Activated T-helper 1 cell treated with anti-CD3 and anti-CD28 coated beads, Interleukin-2, amount 50 U/mL, for 16 hours (primary cell): ENCODE measurements around the gene FCN1.

Source experiments
- DNase-seq, 2 donors: peaks; one replicate each; pipeline ENCODE4 v3.0.0-alpha.2; 2020; ENCODE audit warnings: low read depth in 1 of 2, low spot score in 1 of 2

FCN1 gene

DNA sequence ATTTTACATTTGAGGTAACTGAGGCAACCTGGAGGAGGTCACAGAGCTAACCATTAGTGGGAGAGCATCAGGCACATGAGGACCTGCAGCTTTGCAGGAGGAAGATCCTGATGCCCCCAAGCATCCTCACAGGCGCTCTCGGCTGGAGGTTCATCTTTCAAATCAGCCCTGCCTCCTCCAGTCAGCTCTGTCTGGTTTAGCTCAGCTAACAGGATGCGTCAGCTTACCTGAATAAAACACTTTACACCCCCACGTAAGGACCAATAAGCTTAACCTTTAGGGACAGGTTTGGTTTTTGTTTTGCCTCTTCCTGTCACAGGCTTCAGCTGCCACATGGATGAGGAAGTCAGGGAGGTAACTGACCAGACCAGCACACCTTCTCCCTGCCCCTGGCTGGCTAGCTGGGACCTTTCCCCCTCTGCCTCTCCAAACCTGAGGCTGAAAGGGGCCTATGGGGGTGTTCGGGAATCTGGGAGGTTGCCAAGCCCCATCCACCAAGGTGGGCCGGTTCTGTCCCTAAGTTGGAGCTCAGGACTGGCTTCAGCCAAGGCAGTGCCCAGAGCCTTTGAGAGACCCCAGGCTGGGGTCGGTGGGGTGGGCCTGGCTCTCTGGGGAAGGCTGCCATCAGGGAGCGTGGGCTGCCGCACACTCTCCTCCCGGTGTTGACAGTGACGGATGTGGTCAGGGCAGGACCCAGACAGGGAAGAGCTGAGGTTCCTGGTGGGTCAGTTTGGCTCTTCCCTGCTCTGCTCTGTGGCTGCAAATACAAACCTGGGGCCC is 20.0 kb upstream of the FCN1 start:
- no peak for DNase-seq

DNA sequence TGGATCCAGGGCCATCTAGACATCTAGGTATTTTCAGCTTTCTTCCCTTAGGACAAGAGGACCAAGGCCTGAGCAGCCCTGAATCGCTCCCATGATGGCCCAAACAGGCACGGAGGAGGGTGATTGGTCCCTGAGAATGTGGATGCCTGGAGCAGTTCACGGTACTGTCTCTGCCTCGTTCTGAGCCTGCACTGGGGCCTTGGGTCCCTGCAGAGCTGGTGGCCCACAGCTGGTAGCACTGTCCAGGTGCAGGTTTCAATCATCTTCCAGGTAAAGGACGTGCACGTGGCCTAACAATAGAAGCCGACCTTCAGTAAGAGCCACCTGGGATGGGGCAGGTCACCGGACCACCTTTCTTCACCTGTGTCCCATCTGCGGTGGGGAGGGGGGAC is 19.4 kb upstream of the FCN1 start:
- DNase-seq = no peak

DNA sequence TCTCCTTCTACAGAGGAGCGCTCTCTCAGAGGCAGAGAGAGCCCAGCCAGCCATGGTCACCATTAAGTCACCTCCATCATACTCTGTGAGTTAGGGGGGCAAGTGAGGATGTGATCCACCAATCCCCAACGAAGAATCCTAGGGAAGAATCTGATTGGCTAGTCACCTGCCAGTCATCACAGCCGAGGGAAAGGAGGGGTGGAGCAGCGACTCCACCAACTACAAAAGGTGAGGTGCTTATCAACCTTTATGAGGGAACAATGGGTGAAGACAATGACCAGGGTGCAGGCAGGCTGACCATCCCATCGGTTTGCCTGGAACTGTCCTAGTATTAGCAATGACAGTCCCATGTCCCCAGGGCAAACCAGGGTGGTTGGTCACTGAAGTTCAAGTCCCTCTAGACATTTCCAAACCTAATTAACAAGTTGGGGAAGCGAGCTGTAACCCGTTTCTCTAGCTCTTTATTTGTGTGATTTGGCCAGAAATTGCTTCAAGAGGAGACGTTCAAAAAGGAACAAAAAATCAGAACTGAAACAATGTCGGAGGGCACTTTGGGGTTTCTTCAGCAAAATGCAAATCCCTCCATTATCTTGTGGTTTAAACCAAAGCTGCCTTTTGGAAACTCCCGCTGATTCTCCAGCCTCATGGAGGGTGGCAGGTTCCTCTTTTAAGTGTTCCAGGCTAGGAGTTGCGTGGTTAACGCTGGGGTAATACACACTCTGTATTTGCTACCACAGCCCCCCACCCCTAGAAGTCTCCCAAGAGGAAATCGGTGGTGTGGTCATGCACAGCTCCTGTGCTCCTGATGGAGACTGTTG is 18.8 kb upstream of the FCN1 start:
- DNase-seq = no peak

DNA sequence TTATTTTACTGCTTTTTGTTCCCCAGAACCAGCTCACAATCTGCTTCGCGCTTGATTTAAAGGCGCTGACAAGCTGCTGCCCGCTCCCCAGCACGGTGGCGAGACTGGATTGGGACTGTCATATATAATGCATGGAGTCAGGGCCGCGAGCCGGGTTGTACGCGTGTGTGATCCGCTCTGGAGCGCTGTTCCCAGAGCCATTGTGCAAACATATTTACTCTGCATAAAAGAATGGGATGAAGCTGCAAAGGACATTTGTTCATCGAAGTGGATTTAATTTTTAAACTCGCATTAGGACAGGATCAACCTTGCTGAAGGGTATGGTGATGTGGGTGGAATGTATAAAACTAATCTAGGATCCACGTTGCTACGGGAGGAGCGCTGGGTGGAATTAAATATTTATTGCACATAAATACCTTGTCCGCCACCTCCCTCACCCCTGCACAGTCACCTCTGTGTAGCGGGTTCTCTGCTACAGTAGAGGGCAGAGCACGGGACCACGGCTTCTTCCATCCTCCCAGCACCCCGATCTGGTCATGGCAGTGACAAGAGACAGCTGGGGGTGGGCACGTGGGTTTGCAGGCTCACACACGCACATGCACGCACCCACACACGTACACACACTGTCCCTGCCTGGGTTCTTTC is 18.1 kb upstream of the FCN1 start:
- no peak for DNase-seq

DNA sequence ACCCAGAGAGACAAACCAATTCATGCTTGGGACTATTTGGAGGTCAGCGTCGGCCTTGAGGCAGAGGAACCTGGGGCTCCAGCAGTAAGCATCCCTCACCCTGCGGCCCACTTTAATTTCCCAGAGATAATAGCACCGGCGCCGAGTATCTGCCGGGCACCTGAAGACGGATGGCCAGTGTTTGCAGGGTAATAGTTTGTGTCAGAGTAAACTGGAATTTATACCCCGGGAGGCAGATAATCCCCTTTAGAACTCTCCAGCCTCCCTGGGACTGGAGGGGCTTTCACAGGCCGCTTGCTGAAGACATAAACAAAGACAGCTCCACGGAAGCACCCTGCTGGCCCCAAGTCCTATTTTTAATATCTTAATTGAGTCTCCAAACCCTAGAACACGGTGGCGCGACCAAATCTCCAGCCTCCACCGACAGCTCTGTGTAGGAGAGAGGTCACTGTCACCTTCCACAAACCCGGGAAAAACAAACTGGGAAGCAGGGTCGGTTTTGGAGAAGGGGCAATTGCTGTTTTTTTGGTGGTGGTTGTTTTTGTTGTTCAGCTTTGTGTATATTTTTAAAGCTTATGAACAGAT is 17.4 kb upstream of the FCN1 start:
- no peak for DNase-seq

DNA sequence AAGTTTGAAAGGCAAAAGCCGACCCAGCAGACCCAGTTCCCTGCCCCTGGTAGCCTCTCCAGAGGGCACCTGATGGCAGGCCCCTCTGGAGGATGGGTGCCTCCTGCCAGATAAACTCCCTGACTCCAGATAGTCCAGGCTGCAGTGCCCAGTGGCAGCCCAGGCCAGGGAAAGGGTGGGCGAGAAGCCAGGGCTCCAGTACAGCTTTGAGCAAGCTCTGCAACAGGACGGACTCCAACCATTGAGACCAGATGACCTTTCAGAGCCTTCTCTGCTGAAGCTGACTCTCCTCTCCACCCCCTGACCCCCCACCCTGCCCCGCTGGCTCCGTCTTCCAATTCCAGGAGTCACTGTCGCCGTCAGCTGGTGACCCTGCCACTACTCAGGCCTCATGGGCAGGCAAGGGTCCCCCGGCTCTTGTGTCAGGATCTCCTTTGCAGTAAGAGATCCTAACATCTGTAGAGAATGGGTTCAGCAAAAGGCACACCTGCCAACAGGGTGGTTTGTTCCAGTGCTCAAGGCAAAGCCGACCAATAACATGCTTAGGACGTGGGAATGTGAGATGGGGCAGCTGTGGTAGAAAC is 15.5 kb upstream of the FCN1 start:
- no peak for DNase-seq

GRCh38 chr9:134932606-134933005 is 14.9 kb upstream of the FCN1 start:
- DNase-seq = no peak

GRCh38 chr9:134932171-134932570 is 14.5 kb upstream of the FCN1 start:
- DNase-seq = no peak

DNA sequence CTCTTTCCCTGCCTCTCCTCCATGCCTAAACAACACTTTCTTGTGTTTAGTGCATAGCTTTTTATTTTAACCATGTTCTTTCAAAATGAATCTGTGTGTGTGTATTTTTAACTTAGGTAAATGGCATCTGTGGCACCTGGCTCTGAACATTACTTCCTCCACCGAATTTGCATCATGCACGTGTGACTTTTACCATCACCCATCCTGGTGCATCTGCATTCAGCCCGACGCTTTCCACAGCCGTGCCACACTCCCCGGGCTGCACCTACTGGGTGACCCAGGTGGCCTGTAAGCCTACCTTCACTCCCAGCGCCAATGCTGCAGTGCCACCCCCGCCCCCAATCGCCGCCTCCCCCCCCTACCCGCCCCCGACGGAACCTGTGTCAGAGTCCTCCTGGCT is 12.7 kb upstream of the FCN1 start:
- DNase-seq = no peak

DNA sequence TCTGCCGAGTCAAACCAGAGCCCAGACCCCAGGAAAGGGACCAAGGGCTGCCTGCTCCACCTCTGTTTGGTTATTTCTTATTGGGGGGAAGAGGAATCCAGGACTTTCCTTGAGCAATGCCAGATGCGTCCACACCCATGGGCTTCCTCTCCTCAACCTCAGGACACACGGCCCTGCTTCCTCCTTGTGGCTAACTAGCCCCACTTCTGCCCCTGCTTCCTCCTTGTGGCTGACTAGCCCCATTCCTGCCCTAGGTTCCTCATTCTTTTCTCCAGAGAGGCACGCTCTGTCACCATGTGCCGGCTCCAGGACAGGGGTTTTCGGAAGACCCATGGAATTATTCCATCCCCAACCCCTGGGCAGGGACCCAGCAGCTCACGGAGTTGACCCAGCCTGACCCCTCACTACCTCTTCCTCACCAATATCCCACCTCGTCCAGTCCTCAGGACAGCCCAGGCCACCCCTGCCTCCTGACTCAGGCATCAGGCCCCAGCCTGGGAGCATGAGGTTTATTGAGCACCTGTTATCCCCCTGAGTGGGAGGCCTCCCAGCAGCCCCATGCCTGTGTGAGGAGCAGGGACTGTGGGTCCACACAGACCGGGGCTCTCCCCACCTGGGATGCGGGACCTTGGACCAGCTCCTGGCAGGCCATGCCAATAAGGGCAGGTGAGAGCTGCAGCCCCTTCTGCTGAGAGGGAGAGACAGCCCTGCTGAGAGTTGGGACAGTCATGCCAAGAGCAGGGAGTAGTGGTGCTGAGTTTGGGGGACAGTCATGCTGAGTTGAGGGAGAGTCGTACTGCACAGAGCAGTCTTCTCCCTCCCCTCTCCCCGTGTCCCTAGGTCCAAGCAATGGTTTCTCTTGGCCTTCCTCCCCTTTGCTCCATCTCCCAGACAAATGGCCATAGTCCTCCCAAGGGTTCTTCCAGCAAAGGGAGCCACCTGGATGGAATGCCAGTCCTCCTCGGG is 11.8 kb upstream of the FCN1 start:
- DNase-seq = no peak

GRCh38 chr9:134928436-134929192 is 10.9 kb upstream of the FCN1 start:
- DNase-seq = no peak

DNA sequence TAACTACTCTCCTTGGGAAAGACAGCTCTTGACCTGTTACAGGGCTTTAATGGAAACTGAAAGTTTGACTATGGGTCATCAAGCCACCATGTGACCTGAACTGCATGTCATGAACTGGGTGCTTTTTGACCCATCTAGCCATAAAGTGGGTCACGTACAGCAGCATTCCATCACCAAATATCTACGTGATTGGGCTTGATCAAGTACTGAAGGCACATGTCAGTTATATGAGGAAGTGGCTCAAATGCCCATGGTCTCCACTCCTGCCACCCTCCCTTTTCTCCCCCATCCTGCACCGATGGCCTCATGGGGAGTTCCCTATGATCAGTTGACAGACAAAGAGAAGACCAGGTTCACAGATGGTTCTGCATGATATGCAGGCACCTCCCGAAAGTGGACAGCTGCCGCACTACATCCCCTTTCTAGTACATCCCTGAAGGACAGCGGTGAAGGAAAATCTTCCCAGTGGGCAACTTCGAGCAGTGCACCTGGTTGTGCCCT is 7.3 kb upstream of the FCN1 start:
- DNase-seq = no peak

- DNase-seq = no peak
These were observed 5.8 kb upstream of the FCN1 start for GRCh38 chr9:134923466-134923865.

DNA sequence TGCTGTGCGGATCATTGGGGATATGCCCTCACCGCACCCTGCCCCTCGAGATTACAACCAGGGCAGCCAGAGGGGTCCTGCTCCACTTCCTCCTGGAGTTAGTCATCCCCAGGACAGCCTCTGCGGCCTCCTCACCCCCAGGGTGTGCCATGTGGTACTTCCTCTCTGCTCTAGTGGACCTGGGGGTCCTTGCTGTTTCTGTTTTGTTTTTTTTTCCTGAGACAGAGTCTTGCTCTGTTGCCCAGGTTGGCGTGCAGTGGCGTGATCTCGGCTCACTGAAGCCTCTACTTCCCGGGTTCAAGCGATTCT is 5.2 kb upstream of the FCN1 start:
- no peak for DNase-seq

- no peak for DNase-seq
These were observed 4.6 kb upstream of the FCN1 start for GRCh38 chr9:134922066-134922931.

- DNase-seq = no peak
These were observed 1.6 kb upstream of the FCN1 start for GRCh38 chr9:134919303-134919702.

GRCh38 chr9:134918646-134919045 is 934 bp upstream of the FCN1 start:
- DNase-seq = no peak

DNA sequence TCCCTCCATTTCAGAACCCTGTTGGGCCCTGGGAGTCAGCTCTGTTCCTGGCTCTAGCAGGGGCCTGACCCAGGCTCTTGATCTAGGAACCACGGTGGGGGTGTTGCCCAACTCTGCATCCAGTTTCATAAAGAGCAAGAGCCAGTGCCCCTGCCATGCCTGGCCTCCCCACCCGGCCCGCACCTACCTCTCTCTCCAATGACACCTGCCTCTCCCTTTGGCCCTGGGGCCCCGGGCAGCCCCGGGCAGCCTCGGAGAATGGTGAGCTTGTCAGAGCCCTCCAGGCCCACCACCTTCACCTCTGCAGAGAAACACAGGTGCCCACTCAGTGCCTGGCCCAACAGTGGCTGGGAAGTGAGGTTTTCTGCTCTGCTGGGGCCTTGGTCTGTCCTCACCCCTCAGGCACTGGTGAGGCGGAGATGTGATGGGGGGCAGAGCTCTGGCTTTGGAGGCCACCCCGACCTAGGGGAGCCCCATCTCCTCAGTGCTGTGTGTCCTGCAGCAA is 1.5 kb downstream of the FCN1 start:
- DNase-seq = no peak
